GM19043 (cell line): ENCODE data around the gene TRIL.

ENCODE experiments used
- ATAC-seq: cut with Tn5 transposase; IDR thresholded peaks from one replicate; pipeline ENCODE4 v1.9.1; 2021; ENCODE audit warnings: low read depth; ENCODE audit not compliant: unreplicated experiment

The TRIL gene

GRCh38 chr7:28958235-28958979, at the start of gene TRIL:
Gene TRIL (minus strand): TSS chr7:28958330. CDS start chr7:28958046, 284 bp downstream.
- ATAC-seq, result no peak

- no peak for ATAC-seq
These were observed 49.0 kb upstream of the TRIL start for GRCh38 chr7:29007127-29007526.

DNA sequence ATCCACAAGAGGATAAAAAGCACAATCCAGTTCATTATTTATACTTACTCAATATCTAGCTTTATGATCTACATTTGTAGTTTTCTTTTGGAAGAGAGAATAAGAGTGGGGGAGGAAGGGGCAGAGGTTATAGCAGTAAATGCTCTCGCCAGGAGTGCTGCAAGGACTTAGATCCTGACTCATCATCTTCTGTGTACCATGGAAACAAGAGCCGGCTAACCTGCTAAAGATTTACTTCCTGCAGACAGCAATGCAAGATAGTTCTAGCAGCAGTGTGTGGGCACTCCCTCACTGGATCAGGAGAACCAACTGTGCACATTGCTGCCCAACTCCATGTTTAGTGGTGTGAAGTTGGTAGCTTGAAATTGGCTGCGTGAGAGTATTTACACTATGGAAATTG, 47.7 kb upstream of the TRIL start:
- no peak for ATAC-seq

DNA sequence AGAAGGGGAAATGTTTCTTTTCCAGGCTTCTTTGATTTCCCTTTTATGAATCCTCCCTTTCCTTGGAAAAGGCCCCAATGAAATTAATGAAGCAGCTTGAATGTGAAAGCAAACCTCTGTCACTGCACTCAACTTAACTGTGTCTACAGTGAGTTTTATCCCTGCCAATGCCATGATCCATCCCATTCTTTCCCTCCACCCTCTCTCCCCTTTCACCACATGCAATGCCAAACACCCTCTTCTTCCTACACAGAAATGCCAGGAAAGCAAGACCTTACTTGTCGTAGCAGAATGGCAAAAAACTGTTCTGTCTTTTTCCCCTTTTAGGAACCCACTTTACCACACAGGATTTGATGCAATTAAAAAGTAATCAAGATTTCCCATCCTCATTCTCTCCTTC, 47.3 kb upstream of the TRIL start:
- no peak for ATAC-seq

DNA sequence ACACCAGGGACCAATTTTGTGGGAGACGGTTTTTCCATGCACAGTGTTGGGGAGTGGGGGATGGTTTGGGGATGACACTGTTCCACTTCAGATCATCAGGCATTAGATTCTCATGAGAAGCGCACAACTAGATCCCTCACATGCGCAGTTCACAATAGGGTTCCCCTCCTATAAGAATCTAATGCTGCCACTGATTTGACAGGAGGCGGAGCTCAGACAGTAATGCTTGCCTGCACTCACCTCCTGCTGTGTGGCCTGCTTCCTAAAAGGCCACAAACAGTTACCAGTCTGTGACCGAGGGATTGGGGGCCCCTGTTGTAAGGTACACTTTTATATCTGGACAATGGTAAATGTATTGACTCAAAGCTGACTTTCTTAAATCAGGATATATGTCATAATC, 45.6 kb upstream of the TRIL start:
- no peak for ATAC-seq

GRCh38 chr7:29000717-29001076, 42.6 kb upstream of the TRIL start:
- no peak for ATAC-seq

DNA sequence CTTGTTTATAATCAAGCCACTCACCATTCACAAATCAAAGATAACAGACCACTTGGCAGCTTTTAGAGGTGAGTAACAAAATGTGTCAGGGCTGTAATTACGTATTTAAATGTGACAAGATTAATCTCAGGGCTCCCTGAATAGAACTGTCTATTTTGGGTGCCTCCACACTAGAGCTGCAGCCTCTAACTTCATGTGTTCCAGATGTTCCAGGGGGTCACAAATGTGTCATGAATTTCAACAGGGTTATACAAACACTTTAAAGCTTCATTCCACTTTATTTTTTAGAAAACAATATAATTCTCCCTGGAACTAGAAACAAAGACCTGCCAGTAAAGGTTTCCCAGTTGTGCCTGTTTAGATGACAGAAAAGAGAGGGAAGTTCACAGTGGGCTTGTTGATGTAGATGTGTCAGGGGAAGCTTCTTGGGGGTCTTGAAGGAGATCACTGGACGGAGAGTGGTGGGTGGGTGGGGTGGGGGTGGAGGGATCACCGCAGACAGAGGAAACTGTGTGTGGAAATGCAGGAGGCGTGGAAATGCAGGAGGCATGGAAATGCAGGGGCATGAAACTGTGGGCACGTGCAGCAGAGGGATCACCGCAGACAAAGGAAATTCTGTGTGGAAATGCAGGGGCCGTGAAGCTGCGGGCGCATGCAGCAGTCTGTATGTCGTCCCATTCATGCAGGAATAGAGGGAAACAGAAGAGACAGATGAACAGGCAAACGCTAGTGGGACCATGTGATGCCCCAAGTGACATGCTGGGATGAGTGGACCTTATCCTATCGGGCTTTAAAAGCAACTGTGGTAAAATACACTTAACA, 42.0 kb upstream of the TRIL start:
- ATAC-seq, result no peak

DNA sequence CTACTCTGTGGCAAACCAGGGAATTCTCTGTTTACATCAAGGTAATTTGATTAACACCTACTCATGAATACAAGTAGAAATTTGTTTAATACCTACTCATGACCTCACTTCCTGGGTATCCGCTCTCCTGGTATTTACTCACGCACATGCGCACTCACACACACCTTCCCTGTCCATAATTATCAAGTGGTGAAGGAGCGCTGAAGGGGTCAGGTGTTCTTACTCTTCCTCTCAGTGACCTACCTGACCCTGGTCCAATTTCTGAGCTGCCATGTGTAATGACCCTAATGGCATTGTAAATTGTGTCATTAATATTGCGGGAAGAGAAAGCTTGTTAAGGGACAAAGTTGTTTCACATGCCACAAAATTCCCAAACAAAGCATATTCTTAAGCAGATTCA, 41.3 kb upstream of the TRIL start:
- no peak for ATAC-seq

DNA sequence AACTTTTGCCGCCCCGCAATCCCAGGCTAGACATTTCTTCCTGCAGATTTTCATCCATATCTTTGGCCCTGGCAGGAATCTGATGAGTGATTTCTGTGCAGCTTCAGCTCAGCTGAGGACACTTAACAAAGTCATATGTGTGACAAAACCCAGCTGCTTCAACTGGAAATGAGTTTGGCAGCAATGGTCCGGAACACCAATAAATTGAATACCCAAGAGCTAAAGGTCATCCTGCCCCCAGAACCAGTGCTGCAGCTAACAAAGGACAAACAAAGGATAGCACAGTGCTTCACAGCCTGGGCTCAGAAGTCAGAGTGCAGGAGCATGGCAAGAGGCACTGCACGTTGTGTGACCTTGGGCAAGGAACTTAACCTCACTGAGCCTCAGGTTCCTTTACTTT, 40.0 kb upstream of the TRIL start:
- no peak for ATAC-seq

DNA sequence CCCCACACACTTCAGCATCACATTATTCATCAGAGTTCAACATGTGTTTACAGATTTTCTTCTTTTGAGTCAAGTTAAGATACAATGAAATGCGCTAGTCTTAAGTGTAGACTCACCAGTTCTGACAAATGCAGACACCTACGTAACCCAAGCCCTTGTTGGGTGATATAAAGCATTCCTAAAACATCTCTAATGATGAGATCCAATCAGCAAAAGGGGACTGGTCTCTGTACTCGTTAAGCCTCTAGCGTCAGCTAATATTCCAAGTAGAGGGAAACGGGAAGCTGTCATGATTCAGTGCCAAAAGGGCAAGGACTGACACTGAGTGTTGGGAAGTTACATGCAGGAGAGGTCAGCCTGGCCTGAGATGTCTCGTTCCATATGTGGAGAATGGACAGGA, 38.7 kb upstream of the TRIL start:
- no peak for ATAC-seq

GRCh38 chr7:28993371-28993770, 35.2 kb upstream of the TRIL start:
- ATAC-seq, result no peak

- no peak for ATAC-seq
These were observed 34.7 kb upstream of the TRIL start for GRCh38 chr7:28992798-28993197.

DNA sequence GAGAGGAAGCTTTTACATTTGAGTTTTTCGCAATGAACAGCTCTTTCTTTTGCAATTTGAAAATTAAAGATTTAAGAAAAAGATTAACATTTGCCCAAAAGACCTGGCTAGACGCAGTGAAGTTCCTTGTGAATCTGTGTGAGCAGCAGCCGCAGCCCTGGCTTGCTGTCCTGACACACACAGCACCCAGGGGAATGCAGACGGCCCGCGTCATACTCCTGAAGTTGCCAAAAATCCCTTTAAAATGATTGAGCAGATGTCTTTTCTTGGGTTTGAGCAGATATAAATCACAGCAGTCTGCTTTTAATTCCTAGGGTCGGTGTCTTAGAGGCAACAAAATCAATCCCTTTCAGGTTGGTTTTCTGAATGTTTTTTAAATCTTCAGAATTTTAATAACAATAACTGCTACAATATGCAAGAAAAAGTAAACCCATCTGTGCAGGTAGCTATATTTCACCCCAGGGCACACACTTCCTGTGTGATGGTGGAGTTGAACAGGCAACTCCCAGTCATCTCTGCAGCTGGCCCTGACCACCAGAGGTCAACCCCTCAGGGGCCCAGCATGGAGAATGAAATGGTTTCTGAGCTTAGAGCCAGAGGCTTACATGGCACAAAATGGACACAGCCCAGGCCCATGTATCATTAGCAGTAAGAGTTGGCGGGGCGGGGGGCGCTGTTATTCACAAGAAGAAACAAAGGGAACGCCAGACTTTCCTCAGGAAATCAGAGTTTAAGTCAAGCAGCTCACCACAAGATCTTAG, 32.2 kb upstream of the TRIL start:
- no peak for ATAC-seq

- ATAC-seq, result no peak
These were observed 31.3 kb upstream of the TRIL start for GRCh38 chr7:28989211-28989980.

GRCh38 chr7:28988810-28989209, 30.7 kb upstream of the TRIL start:
- no peak for ATAC-seq

DNA sequence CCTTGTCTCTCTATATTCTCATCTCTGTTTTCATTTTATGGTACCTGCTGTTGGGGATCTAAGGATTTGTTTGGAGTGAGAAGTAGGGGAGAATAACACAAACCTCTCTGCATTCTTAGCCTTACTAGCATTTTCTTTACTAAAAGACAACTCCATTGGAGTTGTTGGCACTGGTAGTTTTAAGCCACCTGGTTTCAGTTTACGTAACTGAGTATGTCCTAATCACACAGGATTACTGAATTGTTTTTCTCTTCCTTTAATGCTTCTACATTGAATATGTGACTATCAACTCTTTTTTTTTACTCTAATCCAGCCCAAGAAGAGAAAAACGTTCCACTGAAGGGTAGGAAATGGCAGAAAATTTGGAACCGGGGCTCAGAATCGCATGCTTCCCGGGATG, 30.0 kb upstream of the TRIL start:
- no peak for ATAC-seq

- no peak for ATAC-seq
These were observed 28.6 kb upstream of the TRIL start for GRCh38 chr7:28986765-28987110.

DNA sequence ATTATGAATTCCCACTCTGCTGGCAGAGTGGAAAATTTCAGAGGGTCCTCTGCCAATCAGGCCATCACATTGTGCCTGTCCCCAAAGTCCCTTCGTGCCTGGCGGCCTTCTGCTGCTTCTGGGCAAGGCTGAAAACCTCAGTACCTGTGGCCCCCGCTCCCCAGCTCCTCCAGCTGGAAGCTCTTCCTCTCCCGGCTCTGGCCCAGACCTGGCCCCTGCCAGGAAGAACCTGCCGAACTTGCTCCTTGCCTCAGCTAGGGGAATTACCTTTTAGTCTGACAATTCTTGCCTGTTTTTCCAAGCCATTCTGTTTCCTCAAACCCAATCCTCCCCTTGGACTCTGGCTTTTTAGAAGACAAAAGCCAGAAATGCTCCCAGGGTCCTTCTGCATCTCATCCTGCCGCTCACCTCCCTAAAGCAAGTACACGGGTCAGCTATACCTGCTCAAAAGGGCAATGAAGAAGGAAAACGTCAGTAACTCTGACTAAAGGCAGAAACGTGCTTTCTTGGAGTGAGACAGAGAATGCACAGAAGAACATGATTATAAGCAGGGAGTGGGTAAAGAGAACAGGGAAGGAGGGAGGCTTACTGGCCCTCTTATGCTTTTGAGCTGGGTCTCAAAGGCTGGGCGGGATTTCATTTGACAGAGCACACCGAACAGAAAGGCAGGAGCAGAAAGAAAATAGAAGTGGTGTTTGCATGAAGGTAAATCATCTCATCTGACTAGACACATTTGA, 28.1 kb upstream of the TRIL start:
- no peak for ATAC-seq

GRCh38 chr7:28984631-28985030, 26.5 kb upstream of the TRIL start:
- ATAC-seq, result no peak

GRCh38 chr7:28984217-28984616, 26.1 kb upstream of the TRIL start:
- no peak for ATAC-seq
